K562 treated with DMSO at 1 percent for 4 hours (cell line): ENCODE measurements around the gene FLT3. TPM values are rescaled to one million over a fixed set of nuclear protein-coding genes. Genes with fewer than 3 reads are reported as not detected.

Experiments used
- total RNA-seq: library from RNA; unstranded; fragments of 300-600 nt; gene quantifications from 2 replicates; pipeline ENCODE4 v1.2.3, GENCODE V29; 2022; ENCODE audit not compliant: insufficient read depth

FLT3 gene
- not detected in 2 replicates for total RNA-seq

GRCh38 chr13:28100150-28101121, at the start of gene FLT3:
Gene FLT3, minus strand, starts transcription at chr13:28100576. Its CDS starts 66 bp downstream, at chr13:28100510.

GRCh38 chr13:28138012-28138755, 37.8 kb upstream of the FLT3 start, which contains the start of gene PAN3:
Gene PAN3, plus strand, starts transcription at chr13:28138545. Its CDS starts 113 bp downstream, at chr13:28138658.

GRCh38 chr13:27988520-27988919, 111.9 kb downstream of the FLT3 start, which contains the start of gene URAD:
Gene URAD, minus strand, starts transcription at chr13:27988693. Its CDS starts 56 bp downstream, at chr13:27988637.

GRCh38 chr13:27969082-27969865, 131.1 kb downstream of the FLT3 start, which contains the start of gene CDX2:
Gene CDX2, minus strand, starts transcription at chr13:27969315. Its CDS starts 309 bp downstream, at chr13:27969006.

Other genes with a start within 250 kb of the FLT3 start
- not detected in 2 replicates for gene PDX1, start 180.6 kb downstream of the FLT3 start, total RNA-seq
- gene CDX2, start 131.3 kb downstream of the FLT3 start, total RNA-seq = not detected in 2 replicates
- gene URAD, start 111.9 kb downstream of the FLT3 start, total RNA-seq = not detected in 2 replicates
- gene PAN3, start 38.0 kb upstream of the FLT3 start, total RNA-seq = 6.1 TPM in 2 replicates